PFSK-1 (cell line): ENCODE measurements around the gene ILK. TPM values are rescaled to one million over a fixed set of nuclear protein-coding genes. Genes with fewer than 3 reads are reported as not detected.

ENCODE experiments used
- FOXP2 ChIP-seq: optimal IDR thresholded peaks from 2 replicates; pipeline ENCODE3; 2011; ENCODE audit warnings: borderline replicate concordance, control low read depth, inconsistent platforms; ENCODE audit not compliant: insufficient read depth; ENCODE audit errors: extremely low read length, extremely low read depth
- POLR2AphosphoS5 ChIP-seq: IDR thresholded peaks from 2 replicates; pipeline ENCODE4 v1.6.1; 2012; ENCODE audit warnings: low read depth, mild to moderate bottlenecking, control low read depth, low read length, moderate library complexity
- SIN3A ChIP-seq: IDR thresholded peaks from 2 replicates; pipeline ENCODE4 v1.6.1; 2012; ENCODE audit warnings: mild to moderate bottlenecking, low read length, moderate library complexity, borderline replicate concordance; ENCODE audit not compliant: insufficient read depth
- TAF1 ChIP-seq: IDR thresholded peaks from 2 replicates; pipeline ENCODE4 v1.6.1; 2012; ENCODE audit warnings: low read length, control low read depth, borderline replicate concordance; ENCODE audit not compliant: insufficient read depth
- polyA plus RNA-seq: library from polyadenylated mRNA; unstranded; fragments of >200 nt; gene quantifications from one replicate; pipeline ENCODE4 v1.2.1, GENCODE V29; 2012; ENCODE audit warnings: low read depth, missing spikeins; ENCODE audit not compliant: insufficient read length
- TF ChIP-seq, protein P1 (sequence below), 2 experiments: IDR thresholded peaks; 2 replicates each; pipeline versions ENCODE4 v1.6.1 to v1.8.0; 2011 to 2012; ENCODE audit warnings: low read depth in 2 of 2, low read length in 2 of 2, control low read depth in 1 of 2, inconsistent platforms in 1 of 2, mild to moderate bottlenecking in 1 of 2, moderate library complexity in 1 of 2; ENCODE audit not compliant: insufficient read depth in 1 of 2

Gene ILK
- 142 TPM for polyA plus RNA-seq

DNA sequence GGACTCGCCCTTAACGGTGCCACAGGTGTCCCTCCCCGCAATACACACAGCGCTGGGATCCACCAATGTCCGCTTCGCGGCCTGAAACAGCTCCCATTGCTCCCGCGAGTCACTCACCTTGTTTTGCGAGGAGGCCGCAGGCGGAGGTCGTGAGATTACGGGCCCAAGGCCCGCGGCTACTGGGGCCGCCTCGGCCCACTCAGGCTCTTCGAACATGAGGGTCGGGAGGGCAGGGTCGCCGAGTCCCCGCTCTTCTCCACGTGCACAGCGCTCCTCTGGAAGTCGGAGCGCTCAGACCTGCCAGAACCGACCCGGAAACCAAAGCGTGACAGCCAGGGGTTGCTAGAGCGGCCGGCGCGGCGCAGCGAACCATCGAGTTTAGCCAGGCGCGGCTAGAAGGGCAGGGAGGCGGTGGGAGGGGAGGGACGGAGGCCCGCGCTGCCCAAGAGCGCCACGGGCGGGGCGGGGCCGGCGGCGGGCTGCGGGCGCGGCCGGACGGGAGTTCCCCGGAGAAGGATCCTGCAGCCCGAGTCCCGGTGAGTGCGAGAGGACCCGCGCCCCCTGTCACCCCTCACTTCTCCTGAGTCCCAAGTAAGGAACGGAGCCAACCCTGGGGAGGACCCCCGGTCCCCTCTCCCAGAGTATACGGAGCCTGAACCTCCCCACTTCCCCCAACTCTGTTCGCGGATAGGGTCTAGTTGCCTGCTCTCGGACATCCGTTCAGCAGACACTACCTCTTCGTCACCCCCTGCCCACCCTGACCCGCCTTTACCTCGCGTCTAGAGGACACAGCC, at the start of gene ILK, which contains the start of gene RRP8:
Gene ILK (plus strand): TSS at position 488 of the 794 bp plus-strand sequence. CDS start 498 bp downstream, outside the sequence.
Gene RRP8 (minus strand): TSS at position 330 of the 794 bp plus-strand sequence. CDS start 114 bp downstream, at position 216.
- peak; percentile 91 for TF ChIP-seq TAF1
- peak; percentile 100 for TF ChIP-seq SIN3A
- TF ChIP-seq POLR2AphosphoS5, result peak; percentile 96
- TF ChIP-seq, protein P1, sequence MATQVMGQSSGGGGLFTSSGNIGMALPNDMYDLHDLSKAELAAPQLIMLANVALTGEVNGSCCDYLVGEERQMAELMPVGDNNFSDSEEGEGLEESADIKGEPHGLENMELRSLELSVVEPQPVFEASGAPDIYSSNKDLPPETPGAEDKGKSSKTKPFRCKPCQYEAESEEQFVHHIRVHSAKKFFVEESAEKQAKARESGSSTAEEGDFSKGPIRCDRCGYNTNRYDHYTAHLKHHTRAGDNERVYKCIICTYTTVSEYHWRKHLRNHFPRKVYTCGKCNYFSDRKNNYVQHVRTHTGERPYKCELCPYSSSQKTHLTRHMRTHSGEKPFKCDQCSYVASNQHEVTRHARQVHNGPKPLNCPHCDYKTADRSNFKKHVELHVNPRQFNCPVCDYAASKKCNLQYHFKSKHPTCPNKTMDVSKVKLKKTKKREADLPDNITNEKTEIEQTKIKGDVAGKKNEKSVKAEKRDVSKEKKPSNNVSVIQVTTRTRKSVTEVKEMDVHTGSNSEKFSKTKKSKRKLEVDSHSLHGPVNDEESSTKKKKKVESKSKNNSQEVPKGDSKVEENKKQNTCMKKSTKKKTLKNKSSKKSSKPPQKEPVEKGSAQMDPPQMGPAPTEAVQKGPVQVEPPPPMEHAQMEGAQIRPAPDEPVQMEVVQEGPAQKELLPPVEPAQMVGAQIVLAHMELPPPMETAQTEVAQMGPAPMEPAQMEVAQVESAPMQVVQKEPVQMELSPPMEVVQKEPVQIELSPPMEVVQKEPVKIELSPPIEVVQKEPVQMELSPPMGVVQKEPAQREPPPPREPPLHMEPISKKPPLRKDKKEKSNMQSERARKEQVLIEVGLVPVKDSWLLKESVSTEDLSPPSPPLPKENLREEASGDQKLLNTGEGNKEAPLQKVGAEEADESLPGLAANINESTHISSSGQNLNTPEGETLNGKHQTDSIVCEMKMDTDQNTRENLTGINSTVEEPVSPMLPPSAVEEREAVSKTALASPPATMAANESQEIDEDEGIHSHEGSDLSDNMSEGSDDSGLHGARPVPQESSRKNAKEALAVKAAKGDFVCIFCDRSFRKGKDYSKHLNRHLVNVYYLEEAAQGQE (IDR thresholded peaks at IDR 0.05; ENCODE audit: insufficient read depth in 1 of 2, low read depth in 2 of 2, low read length in 2 of 2), result peak in 1 of 2 experiments; percentile 71; a peak in 1 of 4 replicates
- peak; percentile 95 for TF ChIP-seq FOXP2

DNA sequence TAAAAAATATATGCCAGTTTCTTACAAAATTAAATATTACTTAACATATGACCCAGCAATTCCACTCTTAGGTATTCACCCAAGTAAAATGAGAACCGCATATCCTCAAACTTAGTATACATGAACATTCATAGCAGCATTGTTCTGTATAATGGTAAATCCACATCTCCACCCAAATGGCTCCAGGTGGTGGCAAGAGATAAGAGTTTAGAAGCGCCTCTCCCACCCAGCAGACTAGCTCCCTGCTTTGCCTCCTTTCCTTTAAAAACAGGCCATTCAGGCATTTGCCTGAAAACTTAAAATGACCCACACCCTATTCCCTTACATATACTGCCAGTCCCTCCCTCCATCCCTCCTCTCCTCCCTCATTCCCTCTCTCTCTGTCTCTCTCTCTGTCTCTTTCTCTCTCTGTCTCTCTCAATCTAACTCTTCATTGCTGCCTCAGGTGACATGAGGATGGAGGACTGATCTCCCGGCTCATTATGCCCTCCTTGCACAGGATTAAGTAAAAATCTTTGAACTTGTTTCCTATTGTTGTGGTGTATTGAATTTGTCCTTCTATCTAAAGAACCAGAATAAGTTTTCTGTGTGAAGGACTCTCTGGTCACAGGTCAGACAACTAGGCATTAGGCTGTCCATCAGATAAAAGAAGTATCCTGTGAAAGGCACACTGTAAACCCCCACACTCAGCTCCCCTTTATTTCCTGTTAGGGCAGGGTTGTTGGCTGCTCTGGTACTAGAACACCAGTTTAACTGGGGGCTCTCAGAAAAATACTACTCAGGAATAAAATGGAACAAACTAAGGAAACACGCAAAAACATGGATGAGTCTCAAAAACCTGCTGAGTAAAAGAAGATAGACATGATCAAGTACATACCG, 48.5 kb upstream of the ILK start:
- TF ChIP-seq SIN3A (no peak), TAF1 (no peak), FOXP2 (no peak)

DNA sequence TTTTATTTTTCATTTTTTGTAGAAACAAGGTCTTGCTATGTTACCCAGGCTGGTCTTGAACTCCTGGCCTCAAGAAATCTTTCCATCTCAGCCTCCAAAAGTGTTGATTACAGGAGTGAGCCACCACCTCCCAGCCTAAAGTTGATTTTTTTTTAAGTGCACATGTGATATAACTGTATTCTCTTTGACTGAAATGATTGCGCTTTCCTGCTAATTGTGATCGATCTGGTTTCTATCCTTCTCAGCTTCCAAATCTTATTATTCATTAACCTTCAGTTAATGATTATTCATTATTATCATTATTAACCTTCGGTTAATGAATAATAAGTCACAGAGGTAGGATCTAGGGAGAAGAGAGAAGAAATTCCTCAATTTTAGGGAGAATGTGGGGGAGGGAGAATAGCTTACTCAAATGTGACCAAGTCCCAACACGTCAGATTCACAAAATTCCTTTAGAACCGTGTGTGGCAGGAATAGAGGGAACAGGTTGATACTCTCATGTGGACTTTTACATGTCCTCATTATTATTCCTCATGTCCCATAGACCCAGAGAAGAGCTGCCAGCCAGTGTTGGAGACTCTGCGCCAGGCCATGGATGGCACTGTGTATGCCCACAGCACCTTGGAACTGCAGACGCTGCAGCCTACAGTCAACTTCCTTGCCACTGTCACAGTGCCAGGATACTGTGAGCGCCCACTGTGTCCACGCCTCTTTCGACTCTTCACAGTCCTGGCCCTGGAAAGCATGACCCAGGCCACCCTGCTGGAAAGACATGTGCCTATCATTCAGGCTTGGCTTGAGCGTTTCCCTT, 47.2 kb upstream of the ILK start:
- TF ChIP-seq TAF1 (no peak), POLR2AphosphoS5 (no peak), SIN3A (no peak), FOXP2 (no peak)
- TF ChIP-seq, protein P1 (IDR thresholded peaks at IDR 0.05; ENCODE audit: insufficient read depth in 1 of 2, low read depth in 2 of 2, low read length in 2 of 2), result no peak

DNA sequence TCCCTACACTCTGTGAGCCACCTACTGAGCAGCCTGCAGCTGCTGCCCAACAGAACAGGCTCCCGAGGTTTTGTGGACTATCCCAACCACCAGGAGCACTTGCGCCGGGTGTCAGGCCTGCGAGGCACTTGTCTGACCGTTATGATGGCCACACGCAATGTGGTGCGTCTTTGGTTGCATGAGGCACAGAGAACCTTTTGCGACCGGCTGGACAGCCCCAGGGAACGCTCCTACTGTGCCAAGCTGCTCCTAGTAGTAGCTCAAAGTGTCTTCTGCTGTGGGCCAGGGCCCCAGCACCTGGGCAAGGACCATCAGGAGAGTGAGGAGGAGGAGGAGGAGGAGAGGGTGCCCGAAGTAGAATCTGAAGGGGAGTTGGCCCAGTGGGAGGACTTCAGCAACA, 46.5 kb upstream of the ILK start:
- TF ChIP-seq FOXP2 (no peak), TAF1 (no peak), SIN3A (no peak), POLR2AphosphoS5 (no peak)
- TF ChIP-seq, protein P1 (IDR thresholded peaks at IDR 0.05; ENCODE audit: insufficient read depth in 1 of 2, low read depth in 2 of 2, low read length in 2 of 2), result no peak
